NCI-H2081 (cell line): ENCODE results near the gene OPCML.
"Not testable (repeated sequence)": the region's sequence is repeated elsewhere in the genome, so short reads cannot be mapped to it uniquely, and the experiment has no call there.

Experiments used
- DNase-seq, 2 experiments: peaks; one replicate each; lab custom pipeline; 2025; lab: John Stamatoyannopoulos, UW

Gene OPCML

DNA sequence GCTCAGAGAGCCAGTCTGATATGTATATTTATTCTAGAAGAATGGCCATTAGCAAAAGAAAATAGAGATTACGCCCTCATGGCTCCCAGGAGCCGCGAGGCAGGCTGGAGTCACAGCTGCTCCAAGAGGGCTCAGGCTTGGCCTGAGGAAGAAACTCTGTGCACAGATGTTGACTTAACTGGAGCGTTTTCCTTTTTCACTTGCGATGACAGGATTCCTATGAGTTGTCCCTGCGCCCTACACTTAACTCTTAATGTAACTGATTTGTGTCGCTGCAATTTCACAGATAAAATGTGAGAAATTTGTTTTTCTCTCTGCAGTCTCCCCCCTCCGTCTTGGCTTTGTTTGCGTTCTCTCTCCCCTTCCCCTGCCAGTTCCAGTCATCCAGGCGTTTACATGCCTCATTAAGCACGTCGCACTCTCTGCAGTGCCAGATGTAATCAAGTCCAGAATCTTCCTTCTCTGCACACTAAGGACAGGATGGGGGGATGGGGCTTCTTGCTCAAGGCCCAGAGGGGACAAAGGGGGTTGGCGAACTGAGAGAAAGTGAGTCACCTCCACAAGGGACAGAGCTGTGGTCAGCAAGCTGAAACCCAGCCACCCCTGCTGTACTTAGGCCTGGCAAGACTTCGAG lies 1101.8 kb downstream of the OPCML start:
- peak; percentile 13 to 44 for DNase-seq

DNA sequence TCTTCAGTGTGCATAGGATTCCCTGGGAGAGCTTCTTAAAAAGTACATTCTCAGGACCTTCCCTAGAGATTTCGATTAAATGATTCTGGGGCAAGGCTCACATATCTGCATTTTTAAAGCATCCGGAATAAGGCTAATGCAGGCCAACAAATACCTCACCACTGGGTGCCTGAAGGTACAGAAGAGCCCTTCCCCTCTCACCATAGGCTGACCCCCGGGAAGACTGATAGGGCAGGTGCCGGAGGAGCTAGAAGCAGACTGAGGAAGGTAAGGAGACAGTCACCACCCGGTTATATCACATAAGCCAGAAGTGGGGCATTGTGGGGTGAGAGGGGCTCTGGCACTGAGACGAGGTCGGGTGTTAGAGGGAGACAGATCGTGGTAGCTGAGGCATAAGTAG lies 1102.6 kb downstream of the OPCML start:
- no peak for DNase-seq

DNA sequence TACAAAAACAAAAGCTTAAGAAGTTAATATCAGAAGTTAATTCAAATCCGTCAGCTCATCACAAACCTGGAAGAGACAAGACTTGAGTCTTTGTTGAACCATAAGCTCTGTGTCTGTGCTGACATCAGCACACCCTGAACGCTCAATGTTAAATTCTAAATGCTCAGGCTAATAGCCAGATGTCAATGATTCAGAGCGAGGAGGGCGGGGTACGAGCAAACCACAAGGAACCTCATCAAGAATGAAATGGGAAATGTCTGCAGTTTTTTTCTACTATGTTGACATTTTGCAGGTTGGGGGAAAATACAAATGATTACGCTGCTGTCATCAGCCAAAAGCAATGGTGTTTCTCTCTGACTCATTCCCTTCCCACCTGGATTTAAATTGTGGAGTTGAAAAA lies 1104.7 kb downstream of the OPCML start:
- no peak for DNase-seq

DNA sequence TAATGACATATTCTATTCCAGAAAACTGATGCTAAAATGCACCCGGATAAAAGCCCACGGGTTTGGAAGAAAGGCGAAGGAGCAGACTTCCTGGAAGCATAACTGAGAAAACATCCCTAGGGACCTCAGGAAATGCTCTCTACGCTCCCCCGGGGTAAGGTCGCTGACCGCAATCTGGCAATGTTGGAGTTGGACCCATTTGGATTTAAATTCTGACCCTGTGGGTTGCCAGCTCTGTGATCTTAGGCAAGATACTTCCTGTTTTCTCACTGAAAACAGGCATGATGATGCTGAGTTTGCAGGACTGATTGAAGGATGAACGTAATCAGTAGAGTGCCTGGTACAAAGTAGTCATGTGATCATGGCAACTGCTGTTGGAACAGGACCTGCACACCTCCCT lies 1107.9 kb downstream of the OPCML start:
- no peak for DNase-seq

DNA sequence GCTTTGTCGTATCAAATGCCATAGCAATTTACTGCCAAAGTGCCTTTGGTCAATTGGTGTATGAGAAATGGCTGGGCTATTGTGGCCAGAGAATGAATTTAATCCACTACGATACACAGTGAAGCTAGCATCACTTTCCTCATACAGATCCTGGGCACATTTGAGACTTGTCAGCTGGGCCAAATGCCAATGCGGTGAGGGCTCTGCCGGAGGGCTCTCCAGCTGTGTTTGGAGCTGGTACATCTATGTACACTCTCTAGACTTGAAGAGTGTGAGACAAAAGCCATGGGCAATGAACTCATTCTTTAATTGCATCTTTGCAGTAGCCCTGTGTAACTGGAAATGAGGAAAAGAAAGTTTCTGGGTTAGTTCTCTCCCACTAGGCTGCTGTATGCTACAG lies 1109.0 kb downstream of the OPCML start:
- no peak for DNase-seq

DNA sequence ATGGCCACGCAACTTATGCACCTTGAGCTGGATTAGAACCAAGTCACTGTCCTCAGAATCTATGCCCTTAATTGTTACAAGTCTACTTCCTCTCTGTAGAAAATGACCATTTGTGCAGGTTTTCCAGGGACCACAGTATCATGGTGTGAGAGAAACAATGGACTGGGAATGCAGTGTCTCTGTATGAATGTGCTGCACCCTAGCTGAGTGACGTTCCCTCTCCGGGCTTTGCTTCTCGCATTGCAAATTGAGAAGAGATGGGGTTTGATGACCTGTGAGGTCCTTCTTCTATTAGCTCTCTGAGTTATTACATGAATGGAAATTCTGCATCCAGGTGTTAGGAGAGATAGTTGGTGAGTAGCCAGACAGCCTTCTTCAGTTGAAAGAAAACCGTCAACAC lies 1109.6 kb downstream of the OPCML start:
- DNase-seq = no peak

DNA sequence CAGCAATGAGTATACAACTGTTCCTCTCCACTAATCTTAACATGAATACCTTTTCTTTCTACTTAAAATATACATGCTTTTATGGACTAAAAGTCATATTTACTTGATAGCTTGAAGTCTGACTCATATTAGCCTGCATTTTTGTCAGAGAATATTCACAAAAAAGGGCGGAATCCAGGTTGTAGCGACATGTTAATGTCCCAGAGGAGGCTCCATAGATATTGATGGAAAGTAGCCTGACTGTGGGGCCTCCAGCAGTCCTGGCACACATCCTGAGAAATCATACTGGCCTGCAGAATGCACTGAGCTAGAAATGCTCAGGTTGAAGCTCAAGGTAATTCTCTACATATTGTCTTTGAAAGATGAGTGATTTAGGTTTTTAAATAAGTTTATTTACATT lies 1110.7 kb downstream of the OPCML start:
- no peak for DNase-seq

DNA sequence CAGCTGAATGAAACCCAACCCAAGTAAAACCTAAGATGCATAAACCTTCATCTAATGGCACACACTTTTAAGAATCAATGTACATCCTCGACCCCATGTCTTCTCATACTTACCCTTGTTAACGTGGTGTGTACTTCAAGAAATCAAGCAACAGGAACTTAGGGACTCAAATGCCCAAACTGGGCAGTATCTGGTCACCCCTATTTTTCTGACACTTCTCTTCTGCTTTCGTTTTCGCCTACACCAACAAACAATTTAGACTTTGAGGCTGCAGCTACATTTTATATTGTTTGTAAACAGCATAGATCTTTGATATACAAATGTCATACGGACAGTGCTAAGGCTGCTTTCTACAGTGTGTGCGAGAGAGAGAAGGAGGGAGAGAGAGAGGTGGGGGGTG lies 1117.8 kb downstream of the OPCML start:
- no peak for DNase-seq

DNA sequence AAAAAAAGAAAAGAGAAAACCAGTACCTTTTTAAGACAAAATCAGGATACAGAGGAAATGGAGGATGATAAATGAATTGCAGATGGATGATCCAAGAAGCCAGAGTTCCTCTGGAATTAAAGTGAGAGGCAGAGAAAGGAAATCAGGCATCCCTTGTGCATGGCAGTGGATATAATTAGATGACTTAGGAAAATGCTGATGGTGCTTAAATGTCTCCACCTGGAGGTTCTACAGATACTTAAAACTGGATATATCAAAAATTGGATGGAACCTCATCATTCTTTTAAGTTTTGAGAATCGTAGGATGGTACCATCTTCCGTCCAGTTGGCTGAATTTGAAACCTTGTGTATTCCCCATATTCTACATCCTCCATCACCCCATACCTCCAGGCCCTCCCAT lies 1121.9 kb downstream of the OPCML start:
- DNase-seq = no peak

DNA sequence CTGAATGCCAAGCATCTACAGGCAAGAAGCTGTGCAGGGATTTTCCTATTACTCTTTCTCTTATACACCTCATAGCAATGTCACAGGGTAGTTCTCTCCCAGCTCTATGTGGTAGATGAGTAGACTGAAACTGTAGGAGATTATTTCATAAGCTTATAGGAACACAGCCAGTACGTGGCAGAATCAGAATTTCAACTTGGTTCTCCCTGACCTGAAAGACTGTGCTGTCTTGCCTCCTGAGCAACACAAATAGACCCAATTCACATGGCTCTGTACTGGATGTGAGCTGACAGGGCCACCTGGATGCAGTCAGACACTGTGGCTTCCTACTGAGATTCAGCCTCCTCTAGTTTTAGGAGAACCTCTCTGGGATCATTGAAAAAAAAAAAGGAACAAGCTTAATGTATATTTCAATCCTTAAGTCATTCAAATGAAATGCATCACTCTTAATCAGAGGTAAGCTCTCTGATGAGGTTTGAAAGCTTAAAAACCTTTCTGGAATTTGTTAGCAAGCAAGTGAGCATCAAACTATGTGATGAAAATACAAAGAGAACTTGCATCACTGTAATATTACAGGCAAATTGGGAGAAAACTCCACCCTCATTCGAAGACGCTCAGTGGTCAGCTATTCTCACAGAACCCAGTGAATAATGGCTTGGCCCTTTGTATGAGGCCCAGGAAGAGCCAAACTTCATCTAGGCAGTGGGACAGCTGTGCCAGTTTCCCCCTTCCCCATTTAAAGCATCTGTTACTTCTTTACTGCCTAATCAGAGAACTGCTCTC lies 1122.5 kb downstream of the OPCML start:
- DNase-seq = no peak

DNA sequence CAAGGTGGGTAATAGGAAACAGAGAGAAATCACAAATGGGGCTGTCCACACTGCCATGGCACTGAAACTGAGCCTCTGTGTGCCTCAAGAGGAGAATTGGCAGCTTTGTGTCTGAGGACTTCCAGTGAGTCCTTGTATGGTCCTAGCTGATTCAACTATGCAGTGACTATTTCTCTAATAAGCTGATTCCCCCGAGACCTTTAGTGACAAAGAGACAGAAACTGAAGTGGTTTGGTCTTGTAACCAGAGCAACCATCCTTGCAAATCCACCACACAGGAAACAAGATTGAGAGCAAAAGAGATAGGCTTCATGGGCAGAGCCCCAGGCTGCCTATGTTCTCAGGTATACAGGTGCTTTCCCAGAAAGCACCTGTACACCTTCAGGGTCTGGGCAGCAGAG lies 1123.4 kb downstream of the OPCML start:
- peak in 1 of 2 experiments; percentile 17 for DNase-seq

DNA sequence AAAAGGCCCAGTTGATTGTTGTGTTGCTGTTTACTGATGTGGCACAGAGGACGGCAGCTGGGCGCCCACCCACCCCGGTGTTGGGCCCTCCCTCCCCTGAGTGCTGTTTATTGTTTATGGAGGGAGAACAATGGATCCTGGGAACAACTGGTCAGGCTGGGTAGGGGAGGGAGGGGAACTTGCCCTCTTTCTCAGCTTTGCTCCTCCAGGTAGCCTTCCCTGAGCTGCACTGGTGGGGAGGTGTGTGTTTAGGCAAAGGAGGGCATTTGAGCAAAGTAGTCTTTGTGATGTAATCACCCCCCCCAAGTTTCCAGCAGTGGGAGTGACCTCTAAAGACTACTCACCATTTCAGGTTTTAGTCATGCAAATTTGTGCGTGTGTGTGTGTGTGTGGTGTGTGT lies 1126.6 kb downstream of the OPCML start:
- DNase-seq = peak in 1 of 2 experiments; percentile 76

DNA sequence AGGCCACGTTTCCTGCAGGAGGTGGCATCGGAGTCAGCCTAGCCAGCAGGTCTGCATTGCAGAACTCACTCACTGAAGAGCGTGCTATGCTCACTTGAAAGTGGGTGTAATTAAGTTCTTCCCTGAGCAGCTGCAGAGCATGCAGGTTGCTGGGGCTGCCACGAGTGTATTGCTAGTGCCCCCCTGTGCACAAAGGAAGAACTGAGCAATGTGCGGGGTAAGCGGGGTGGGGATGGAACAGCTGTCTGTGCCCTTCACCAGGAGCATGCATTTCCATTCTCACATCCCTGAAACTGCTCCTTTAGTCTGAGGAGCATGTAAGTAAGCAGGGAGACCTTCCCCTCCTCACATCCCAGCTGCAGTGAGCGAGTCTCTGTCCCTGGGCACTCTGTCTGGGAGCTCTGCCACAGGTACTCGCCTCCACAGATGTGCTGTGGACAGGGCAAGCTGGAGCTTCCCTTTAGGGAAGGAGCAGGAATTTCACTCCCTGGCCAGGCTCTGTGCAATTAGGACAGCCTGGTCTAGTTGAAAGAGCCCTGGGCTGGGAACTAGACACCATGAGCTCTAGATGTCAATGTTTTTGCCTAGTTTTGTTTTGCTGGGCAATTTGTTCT lies 1130.1 kb downstream of the OPCML start:
- DNase-seq = peak; percentile 92 to 95

DNA sequence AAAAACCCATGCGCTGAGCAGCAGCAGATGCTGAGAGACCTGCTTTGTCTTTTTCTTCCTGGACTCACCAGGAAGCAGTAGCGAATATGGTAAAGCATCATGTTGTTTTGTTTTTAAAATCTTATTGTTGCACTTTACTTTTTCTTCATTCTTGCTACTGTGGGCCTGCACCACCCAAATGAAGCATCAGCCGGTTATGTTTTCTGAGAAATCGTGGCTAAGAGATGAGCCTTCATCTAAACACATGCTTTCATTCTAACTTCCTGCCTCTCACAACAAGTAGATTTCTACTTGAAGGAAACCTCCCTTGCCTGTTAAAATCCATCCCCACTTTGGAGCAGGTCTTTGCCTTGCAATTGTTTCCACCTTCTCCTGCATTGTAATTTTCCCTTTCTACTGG lies 1136.0 kb downstream of the OPCML start:
- no peak for DNase-seq

DNA sequence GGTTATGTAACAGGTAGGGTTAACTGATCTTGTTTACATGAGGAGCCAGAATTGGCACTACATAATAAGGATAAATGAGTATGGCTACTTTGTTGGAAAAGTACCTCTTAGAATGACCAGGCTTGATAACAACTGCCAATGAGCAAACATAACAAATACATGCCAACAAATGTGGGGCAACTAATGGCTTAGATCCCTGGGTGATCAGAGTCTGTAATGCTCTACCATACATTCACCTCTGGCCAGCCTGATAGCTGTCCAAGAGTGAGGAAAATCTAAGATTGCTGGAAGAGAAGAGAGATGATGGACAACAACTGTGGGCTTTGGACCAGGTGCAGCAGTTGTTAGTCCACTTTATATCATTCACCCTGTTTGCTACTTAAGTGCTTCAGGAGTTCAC lies 1136.9 kb downstream of the OPCML start:
- no peak for DNase-seq

DNA sequence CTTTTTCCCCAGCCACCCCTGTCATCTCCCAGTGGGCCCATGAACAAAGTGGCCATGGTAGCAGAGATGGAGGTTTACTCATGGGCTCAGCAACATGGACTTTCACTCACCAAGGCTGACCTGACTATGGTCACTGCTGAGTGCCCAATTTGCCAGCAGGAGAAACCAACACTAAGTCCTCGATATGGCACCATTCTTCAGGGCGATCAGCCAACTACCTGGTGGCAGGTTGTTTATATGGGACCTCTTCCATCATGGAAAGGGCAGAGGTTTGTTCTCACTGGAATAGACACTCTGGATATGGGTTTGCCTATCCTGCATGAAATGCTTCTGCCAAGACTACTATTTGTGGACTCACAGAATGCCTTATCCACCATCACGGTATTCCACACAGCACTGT lies 1152.8 kb downstream of the OPCML start:
- DNase-seq = no peak

DNA sequence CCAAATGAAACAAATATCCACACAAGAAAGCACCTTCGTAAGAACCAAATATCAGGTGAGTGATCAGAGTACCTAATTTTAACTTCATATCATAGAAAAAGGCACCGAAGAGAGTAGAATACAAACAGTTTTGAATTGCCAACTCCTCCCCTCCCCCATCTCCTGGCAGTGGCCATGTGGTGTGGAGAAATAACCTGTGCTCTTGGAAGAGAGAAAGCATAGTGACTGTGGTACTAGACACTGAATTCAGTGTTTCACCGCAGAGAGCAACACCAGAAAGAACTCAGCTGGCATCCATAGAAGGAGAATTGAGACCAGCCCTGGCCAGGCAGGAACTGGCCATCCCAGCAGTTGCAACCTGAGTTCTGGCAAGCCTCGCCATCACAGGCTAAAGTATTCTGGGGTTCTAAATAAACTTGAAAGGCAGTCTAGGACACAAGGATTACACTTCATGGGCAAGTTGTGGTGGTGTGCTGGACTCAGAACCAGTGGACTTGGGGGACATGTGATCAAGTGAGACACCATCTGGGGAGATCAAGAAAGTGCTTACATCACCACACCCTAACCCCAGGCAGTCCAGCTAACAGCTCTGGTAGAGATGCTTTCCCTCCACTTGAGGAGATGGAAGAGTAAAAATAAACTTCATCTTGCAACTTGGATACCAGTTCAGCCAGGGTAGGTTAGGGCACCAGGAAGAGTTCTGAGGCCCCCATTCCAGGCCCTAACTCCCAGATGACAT lies 1158.7 kb downstream of the OPCML start:
- DNase-seq = no peak

DNA sequence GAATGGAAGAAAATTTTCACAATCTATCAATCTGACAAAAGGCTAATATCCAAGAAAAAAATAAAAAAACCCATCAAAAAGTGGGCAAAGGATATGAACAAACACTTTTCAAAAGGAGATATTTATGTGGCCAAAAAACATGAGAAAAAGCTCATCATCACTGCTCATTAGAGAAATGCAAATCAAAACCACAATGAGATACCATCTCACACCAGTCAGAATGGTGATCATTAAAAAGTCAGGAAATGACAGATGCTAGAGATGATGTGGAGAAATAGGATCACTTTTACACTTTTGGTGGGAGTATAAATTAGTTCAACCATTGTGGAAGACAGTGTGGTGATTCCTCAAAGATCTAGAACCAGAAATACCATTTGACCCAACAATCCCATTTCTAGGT lies 1162.2 kb downstream of the OPCML start:
- DNase-seq = not testable (repeated sequence)

DNA sequence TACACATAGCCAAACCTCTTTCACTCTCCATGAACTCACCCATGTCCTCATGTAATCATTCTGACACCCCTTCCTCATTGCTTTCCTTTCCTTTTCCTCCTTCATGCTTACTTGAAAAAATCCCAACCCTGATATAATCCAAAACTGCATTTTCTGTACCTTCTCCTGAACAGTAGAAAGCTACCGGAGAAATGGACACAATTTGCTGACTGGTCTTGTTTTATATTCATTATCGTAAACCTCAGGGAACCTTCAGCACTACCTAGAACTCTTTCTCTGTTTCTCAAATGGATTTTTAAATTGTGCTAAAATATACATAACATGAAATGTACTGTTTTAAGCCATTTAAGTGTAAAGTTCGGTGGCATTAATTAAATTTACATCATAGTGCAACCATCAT lies 1165.0 kb downstream of the OPCML start:
- no peak for DNase-seq

DNA sequence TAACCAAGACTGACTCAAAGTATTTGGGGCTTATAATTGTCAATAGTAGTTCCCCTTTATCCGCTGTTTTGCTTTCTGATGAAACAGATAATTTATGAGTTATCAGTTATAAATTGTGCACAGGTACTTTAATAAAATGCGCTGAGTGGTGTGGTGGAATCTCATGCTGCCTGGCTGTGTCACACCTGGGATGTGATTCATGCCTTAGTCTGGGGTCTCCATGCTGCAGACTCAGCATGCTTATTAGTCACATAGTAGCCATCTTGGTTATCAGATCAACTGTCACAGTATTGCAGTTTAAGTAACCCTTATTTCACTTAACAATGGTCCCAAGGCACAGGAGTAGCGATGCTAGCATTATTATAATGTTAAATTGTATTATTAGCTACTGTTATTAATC lies 1166.7 kb downstream of the OPCML start:
- DNase-seq = no peak
